GM21381 (cell line): ENCODE measurements around the gene R3HDM2.

Experiments used
- ATAC-seq: cut with Tn5 transposase; IDR thresholded peaks from one replicate; pipeline ENCODE4 v1.9.1; 2021; ENCODE audit warnings: mild to moderate bottlenecking, moderate library complexity; ENCODE audit not compliant: unreplicated experiment

The R3HDM2 gene

GRCh38 chr12:57242691-57243454 is 188.0 kb downstream of the R3HDM2 start:
- ATAC-seq, result peak; percentile 26

DNA sequence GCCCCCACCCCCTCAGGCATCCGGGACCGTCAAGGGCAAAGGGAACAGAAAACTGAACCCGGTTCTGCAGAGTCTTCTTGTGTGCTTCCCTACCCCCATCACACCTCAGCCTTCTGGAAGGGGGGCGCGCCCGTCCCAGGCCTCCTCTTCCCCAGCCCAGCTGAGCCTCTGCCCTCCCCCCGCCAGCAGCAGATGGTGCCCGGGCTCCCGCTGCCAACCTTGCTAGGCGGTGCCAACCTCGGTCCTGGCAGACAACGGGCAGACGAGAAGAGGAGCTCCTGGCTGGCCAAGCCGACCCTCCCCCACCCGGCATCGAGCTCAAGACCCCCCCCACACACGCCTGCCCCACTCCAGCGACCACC is 188.5 kb downstream of the R3HDM2 start:
- ATAC-seq, result no peak

DNA sequence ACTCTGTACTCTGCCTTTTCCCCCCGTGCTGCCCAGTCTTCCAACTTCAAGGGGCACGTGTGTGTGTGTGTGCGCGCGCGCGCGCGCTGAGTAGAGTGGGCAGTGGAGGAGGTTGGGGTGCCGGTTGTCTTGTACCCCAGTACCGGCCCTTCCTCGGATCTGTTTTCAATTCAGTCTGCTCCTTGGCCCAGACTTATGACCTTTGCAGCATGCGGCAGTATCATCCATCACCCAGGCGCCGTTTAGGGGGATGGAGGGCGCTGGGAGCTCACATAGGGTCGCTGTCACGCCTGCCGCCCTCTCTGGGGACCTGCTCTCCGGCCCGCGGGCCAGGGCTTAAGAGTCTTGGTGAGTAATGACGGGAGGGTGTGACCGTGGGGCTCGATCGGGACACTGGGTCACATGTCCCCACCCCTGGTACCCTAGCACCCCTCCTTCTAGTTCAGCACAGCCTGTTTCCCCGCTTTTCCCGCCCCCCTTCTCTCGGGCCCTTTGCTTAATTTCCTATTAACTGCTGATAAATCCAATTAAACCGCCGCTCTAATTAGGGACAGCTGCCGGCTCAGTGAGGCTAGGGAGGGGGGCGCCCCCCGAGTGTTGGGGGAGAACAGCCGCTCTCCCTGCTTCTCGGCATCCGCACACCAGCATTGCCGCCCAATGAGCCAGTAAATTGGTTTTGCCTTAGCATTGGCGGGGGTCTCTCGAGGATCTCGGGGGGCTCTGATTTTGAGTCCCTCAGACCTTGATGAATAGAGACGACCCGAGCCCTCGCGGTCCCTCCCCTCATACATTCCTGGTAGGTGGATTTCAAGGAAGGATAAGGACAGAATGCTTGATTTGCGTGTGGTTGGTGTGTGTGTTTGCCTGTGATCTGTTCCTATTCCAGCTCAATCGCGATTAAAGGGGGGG is 189.2 kb downstream of the R3HDM2 start:
- ATAC-seq, result no peak

DNA sequence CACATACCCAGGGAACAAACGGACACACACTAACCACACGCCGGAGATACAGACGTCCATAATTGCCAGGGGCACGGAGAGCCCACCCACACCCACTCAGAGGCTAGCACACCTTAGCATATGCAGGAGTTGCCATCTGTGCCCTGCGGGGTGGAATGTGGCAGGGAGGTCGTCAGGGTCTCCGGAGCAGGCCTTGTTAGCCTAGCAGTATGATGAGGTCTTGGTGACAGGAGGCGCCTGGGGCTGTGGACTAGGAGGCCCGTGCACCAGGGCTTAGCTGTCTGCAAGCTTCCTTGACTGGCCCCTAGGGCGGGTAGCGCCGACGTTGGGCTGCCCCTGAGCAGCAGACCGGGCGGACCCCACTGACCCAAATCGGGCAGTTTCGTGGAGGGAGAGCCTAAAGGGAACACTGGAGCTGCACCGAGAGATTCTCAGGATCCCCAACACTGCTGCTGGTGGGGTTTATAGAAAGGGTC is 189.9 kb downstream of the R3HDM2 start:
- ATAC-seq, result no peak

DNA sequence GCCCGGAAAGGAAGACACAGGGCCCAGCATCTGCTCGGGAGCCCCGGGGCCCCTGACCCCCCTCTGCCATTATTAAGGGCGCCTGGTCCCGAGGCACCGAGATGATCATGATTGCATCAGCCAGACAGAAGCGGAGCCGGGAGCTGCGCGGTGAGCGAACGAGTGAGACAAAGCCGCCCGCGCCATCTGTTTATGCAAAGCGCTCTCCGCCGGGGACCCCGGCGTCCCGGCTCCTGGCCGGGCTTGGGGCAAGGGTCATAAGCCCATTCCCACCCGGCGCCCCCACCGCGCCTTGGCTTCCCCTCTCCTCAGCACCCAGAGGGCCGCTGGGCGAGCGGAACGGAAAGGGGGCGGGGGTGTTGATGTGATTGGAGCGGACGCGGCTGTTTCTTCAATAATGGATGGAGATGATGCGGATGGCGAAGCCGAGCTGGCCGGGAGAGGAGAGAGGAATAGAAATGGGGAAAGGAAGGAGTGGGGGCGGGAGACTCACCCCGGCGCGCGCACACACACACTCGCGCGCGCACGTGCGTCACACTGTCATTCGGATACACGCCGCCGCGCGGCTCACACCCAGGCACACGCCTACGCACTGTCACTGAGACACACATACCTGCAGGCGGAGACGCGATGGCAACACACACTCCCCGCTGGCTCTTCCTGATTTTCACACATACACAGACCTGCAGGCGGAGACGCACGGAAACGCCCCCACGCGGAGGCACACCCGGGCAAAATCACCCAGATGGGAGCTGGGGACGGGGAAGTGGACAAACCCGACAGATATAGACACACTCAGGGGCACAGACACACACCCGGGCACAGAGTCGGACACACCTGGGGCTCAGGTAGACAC is 190.5 kb downstream of the R3HDM2 start:
- no peak for ATAC-seq

DNA sequence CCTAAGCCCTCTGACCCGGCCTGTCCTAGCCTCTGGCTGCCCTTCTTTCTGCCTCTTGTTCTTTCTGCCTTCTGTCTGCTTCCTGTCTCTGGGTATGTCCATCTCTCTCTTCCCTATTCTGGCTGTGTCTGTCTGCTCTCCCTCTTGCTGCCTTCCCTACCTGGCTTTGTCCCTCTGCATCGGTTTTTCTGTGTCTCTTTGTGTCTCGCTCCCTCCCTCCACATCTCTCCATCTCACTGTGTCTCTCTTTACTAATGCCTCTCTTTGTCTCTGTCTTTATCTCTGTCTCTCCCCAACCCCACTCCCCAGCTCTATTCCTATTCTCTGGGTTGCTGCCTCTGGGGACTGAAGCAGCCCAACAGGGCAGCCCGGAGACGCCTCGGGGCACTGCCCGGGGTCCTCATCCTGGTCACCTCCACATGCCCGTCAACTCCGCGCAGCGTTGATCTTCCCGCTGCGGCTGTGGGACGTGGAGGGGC is 191.2 kb downstream of the R3HDM2 start:
- ATAC-seq, result no peak

- peak; percentile 60 for ATAC-seq
Measured at GRCh38 chr12:57238854-57239554, 191.8 kb downstream of the R3HDM2 start.

DNA sequence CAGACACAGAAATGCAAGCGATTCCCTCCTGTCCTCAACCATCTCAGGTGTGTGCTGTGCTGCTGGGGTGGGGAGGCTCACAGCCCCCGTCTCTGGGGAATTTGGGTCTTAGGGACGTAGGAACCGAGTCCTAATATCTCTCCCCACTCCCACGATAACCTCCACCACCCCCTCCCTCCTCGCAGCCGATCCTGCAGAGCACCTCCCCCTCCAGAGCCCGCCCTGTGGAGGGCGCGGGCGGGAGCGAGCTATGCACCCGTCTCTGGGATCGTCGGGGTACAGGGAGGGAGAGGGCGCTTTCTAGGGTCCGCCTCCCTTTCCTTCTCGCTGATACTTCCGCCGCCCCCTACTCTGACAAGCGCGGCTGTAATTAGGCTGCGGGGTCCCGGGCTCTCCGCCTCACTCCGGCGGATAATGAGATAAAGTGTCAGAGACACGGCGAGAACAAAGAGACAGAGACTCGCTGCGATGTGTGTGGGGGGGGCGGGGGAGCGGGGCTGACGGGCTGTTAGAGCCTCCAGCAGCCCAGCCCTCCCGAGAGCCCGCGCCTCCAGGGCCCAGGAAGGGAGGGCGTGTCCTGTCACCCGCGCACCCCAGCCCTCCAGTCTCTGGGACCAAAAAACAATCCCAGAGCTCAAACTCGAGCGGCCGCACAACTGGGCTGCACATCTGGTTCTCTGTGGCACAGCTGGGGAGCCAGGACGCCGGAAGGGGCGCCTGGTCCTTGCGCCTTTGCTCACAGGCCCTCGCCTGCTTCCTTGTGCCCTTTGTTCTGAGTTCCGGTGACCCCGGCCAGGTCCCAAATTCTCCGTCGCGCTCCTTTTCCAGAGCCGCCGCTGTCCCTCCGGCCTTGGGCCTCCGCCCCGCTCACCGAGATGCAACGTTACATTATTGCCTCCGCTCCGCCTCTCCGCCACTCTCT is 192.7 kb downstream of the R3HDM2 start:
- no peak for ATAC-seq

- no peak for ATAC-seq
Measured at GRCh38 chr12:57237596-57237931, 193.3 kb downstream of the R3HDM2 start.

GRCh38 chr12:57236925-57237595 is 193.8 kb downstream of the R3HDM2 start:
- no peak for ATAC-seq

- ATAC-seq, result no peak
Measured at GRCh38 chr12:57236201-57236924, 194.5 kb downstream of the R3HDM2 start.

DNA sequence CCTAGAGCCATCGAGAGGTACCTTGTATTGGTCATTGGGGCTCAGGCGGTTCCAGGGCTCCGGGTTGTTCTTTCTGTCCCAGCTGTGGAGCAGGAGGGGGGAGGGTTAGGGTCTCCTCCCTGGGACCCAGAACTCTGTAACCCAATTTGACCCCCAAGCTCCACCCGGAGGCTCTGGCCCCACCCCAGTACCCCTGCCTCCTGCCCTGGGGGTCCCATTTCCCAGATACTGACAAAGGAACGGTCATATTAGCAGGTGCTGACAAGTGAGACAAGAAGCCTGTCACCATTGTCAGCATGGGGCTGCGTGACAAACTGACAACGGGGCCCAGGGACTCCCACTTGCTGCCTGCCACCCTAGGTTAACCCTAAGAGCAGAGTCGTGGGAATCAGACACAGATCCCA is 195.1 kb downstream of the R3HDM2 start:
- no peak for ATAC-seq

GRCh38 chr12:57235017-57235727 is 195.7 kb downstream of the R3HDM2 start:
- no peak for ATAC-seq

GRCh38 chr12:57234571-57235016 is 196.2 kb downstream of the R3HDM2 start:
- no peak for ATAC-seq

DNA sequence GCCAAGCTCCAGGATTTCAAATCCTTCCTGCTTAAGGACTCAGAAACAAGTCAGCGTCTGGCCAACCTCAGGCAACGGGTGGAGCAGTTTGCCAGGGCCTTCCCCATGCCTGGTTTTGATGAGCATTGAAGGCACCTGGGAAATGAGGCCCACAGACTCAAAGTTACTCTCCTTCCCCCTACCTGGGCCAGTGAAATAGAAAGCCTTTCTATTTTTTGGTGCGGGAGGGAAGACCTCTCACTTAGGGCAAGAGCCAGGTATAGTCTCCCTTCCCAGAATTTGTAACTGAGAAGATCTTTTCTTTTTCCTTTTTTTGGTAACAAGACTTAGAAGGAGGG is 196.6 kb downstream of the R3HDM2 start:
- no peak for ATAC-seq

GRCh38 chr12:57233357-57234232 is 197.2 kb downstream of the R3HDM2 start:
- no peak for ATAC-seq
